GM18511 (cell line): ENCODE data around the gene PCDH9.

Source experiments
- ATAC-seq: cut with Tn5 transposase; IDR thresholded peaks from one replicate; pipeline ENCODE4 v1.9.1; 2021; ENCODE audit warnings: mild to moderate bottlenecking, moderate library complexity; ENCODE audit not compliant: unreplicated experiment

PCDH9 gene

GRCh38 chr13:66859934-66860877 lies 369.9 kb downstream of the PCDH9 start:
- no peak for ATAC-seq

- no peak for ATAC-seq
Measured at GRCh38 chr13:66859078-66859477, 371.1 kb downstream of the PCDH9 start.

GRCh38 chr13:66858163-66858562 lies 372.0 kb downstream of the PCDH9 start:
- no peak for ATAC-seq

- ATAC-seq: no peak
Measured at GRCh38 chr13:66855131-66855530, 375.0 kb downstream of the PCDH9 start.

GRCh38 chr13:66853564-66853963 lies 376.6 kb downstream of the PCDH9 start:
- no peak for ATAC-seq

- no peak for ATAC-seq
Measured at GRCh38 chr13:66849706-66850105, 380.4 kb downstream of the PCDH9 start.

- no peak for ATAC-seq
Measured at GRCh38 chr13:66847541-66847940, 382.6 kb downstream of the PCDH9 start.

- ATAC-seq: no peak
Measured at GRCh38 chr13:66845393-66845792, 384.7 kb downstream of the PCDH9 start.

- ATAC-seq: no peak
Measured at GRCh38 chr13:66844933-66845332, 385.2 kb downstream of the PCDH9 start.

- no peak for ATAC-seq
Measured at GRCh38 chr13:66842766-66843165, 387.4 kb downstream of the PCDH9 start.

GRCh38 chr13:66840621-66841020 lies 389.5 kb downstream of the PCDH9 start:
- ATAC-seq: no peak

- ATAC-seq: no peak
Measured at GRCh38 chr13:66837246-66837645, 392.9 kb downstream of the PCDH9 start.

GRCh38 chr13:66835040-66835628 lies 395.0 kb downstream of the PCDH9 start:
- ATAC-seq: no peak

GRCh38 chr13:66830940-66831716 lies 399.0 kb downstream of the PCDH9 start:
- peak; percentile 56 for ATAC-seq

GRCh38 chr13:66829803-66830202 lies 400.3 kb downstream of the PCDH9 start:
- no peak for ATAC-seq

- no peak for ATAC-seq
Measured at GRCh38 chr13:66826398-66826797, 403.7 kb downstream of the PCDH9 start.

- no peak for ATAC-seq
Measured at GRCh38 chr13:66821551-66821950, 408.6 kb downstream of the PCDH9 start.

GRCh38 chr13:66811455-66811854 lies 418.7 kb downstream of the PCDH9 start:
- ATAC-seq: no peak

- no peak for ATAC-seq
Measured at GRCh38 chr13:66809485-66809884, 420.7 kb downstream of the PCDH9 start.

GRCh38 chr13:66807251-66807650 lies 422.9 kb downstream of the PCDH9 start:
- ATAC-seq: no peak

- no peak for ATAC-seq
Measured at GRCh38 chr13:66805657-66806056, 424.5 kb downstream of the PCDH9 start.
